ENCODE data around the gene TAGLN2.

The TAGLN2 gene

DNA sequence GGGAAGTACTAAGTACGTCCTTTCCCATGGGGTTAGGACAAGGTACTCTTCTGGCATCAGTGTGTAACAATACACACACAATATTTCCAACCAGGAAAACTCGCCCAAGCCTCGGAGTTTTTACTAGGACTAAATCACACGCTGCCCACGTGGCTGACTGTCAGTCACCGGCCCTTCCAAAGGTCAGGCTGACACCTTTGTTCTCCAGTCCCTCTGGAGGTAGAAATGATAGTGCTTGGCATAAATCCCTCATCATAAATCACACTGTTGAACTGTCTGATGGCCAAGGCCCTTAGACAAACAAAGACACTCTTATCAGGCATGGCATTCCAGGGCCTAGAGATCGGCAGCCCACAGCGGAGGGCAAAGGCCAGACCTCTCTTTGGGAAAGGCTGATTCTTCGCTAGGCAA lies 45.6 kb upstream of the TAGLN2 start:
- H3K9me3 ChIP-seq (ENCODE audit: severe bottlenecking) = no peaks in the 10 kb centered on the region
- TF ChIP-seq, protein P1, sequence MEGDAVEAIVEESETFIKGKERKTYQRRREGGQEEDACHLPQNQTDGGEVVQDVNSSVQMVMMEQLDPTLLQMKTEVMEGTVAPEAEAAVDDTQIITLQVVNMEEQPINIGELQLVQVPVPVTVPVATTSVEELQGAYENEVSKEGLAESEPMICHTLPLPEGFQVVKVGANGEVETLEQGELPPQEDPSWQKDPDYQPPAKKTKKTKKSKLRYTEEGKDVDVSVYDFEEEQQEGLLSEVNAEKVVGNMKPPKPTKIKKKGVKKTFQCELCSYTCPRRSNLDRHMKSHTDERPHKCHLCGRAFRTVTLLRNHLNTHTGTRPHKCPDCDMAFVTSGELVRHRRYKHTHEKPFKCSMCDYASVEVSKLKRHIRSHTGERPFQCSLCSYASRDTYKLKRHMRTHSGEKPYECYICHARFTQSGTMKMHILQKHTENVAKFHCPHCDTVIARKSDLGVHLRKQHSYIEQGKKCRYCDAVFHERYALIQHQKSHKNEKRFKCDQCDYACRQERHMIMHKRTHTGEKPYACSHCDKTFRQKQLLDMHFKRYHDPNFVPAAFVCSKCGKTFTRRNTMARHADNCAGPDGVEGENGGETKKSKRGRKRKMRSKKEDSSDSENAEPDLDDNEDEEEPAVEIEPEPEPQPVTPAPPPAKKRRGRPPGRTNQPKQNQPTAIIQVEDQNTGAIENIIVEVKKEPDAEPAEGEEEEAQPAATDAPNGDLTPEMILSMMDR (IDR thresholded peaks at IDR 0.05; ENCODE audit: poor library complexity, severe bottlenecking) = no peak
- no peak overlapping the region for H3K27ac ChIP-seq (ENCODE audit: poor library complexity, severe bottlenecking)
- no peak overlapping the region for H3K4me3 ChIP-seq (ENCODE audit: severe bottlenecking)
- no peaks in the 10 kb centered on the region for H3K27me3 ChIP-seq (ENCODE audit: insufficient read depth, poor library complexity, severe bottlenecking)
- DNase-seq (ENCODE audit: low spot score) = no peak
- H3K36me3 ChIP-seq (ENCODE audit: low read depth) = no peaks in the 10 kb centered on the region
- no peaks in the 10 kb centered on the region for H3K4me1 ChIP-seq (ENCODE audit: insufficient read depth, poor library complexity, severe bottlenecking)
- ATAC-seq (ENCODE audit: low read depth) = no peak

DNA sequence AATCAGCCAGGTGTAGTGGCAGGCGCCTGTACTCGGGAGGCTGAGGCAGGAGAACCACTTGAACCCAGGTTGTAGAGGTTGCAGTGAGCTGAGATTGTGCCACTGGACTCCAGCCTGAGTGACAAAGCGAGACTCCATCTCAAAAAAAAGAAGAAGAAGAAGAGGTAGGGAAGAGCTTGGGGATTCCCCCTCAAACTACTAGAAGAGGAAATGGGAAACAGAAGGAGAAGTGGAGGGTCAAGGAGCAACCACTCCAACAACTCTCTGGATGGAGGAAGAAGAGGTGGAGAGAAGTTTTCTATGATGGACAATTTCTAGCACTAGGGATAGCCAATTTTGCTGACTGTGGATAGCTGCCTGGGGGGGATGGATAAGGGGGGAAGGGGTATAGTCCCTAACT lies 43.6 kb upstream of the TAGLN2 start:
- no peak overlapping the region for H3K27ac ChIP-seq (ENCODE audit: poor library complexity, severe bottlenecking)

DNA sequence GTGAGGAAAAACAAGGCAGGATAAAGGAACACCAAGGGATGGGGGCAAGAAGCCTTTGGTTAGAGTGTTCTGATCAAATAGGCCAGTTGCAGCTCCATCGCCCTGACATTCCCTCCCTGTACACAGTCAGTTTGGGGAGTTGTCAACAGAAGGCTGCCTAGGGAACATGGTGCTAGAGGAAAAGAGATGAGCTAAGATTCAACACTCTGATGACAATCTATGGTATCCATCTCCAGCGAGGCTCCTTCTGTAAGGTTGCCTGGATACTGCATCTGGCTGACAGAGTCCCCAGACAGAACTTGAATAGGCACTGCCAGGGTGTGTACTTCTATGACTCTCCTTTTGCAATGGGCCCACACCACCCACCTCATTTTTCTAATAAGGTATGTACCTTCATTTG lies 40.0 kb upstream of the TAGLN2 start:
- Histone ChIP-seq H3K27ac (ENCODE audit: poor library complexity, severe bottlenecking) (no peak overlapping the region), H3K9me3 (ENCODE audit: severe bottlenecking) (no peaks in the 10 kb centered on the region), H3K4me3 (ENCODE audit: severe bottlenecking) (no peak overlapping the region), H3K4me1 (ENCODE audit: insufficient read depth, poor library complexity, severe bottlenecking) (peaks cover 9% of the 10 kb centered on the region), H3K27me3 (ENCODE audit: insufficient read depth, poor library complexity, severe bottlenecking) (no peaks in the 10 kb centered on the region), H3K36me3 (ENCODE audit: low read depth) (no peaks in the 10 kb centered on the region)
- TF ChIP-seq, protein P1 (IDR thresholded peaks at IDR 0.05; ENCODE audit: poor library complexity, severe bottlenecking) = no peak
- no peak for ATAC-seq (ENCODE audit: low read depth)
- no peak for DNase-seq (ENCODE audit: low spot score)

More for the DNA sequence above, 43.6 kb upstream of the TAGLN2 start:
- TF ChIP-seq, protein P1 (IDR thresholded peaks at IDR 0.05; ENCODE audit: poor library complexity, severe bottlenecking) = no peak
- Histone ChIP-seq H3K4me3 (ENCODE audit: severe bottlenecking) (no peak overlapping the region), H3K36me3 (ENCODE audit: low read depth) (no peaks in the 10 kb centered on the region), H3K9me3 (ENCODE audit: severe bottlenecking) (no peaks in the 10 kb centered on the region), H3K27me3 (ENCODE audit: insufficient read depth, poor library complexity, severe bottlenecking) (no peaks in the 10 kb centered on the region), H3K4me1 (ENCODE audit: insufficient read depth, poor library complexity, severe bottlenecking) (no peaks in the 10 kb centered on the region)
- DNase-seq (ENCODE audit: low spot score) (no peak), ATAC-seq (ENCODE audit: low read depth) (no peak)

DNA sequence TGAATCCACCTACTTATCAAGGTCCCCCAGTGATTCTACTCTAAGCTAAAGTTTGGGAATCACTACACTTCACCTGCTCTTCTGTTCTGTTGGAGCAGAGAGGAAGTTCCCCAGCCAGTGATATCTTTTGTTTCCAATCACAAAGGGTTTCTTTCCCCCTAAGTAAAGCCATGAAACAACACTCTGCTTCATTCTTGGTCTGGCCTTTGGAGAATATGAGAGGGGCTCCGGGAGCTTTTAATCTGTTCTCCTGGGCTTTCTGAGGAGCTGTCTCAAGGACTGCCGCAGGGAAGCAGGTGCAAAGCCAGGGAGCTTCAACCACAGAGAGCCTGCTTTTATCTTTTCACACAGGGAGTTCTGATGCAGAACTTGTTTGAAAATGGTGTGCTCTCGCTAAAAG lies 38.8 kb upstream of the TAGLN2 start:
- no peak overlapping the region for H3K27ac ChIP-seq (ENCODE audit: poor library complexity, severe bottlenecking)
- no peak for DNase-seq (ENCODE audit: low spot score)
- TF ChIP-seq, protein P1 (IDR thresholded peaks at IDR 0.05; ENCODE audit: poor library complexity, severe bottlenecking) = no peak
- H3K27me3 ChIP-seq (ENCODE audit: insufficient read depth, poor library complexity, severe bottlenecking) = no peaks in the 10 kb centered on the region
- no peak overlapping the region for H3K4me3 ChIP-seq (ENCODE audit: severe bottlenecking)
- peaks cover 9% of the 10 kb centered on the region for H3K4me1 ChIP-seq (ENCODE audit: insufficient read depth, poor library complexity, severe bottlenecking)
- H3K9me3 ChIP-seq (ENCODE audit: severe bottlenecking) = no peaks in the 10 kb centered on the region
- H3K36me3 ChIP-seq (ENCODE audit: low read depth) = no peaks in the 10 kb centered on the region
- no peak for ATAC-seq (ENCODE audit: low read depth)

DNA sequence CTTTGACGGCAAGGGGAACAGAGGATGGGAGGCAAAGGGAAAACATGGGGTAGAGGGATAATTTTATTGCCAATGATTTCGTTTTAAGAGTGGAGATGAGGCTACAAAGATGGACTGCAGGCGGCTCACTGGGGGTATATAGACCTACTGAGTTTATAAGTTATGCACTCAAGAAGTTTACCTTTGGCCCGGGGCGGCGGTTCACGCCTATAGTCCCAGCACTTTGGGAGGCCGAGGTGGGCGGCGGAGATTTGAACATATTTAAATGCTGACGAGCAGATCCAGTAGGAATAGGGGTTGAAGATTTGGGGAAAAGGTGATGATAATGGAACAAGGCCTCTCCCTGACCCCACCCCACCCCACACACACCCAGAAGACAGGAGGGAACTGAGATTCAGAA lies 36.9 kb upstream of the TAGLN2 start:
- no peaks in the 10 kb centered on the region for H3K27me3 ChIP-seq (ENCODE audit: insufficient read depth, poor library complexity, severe bottlenecking)
- no peak overlapping the region for H3K4me3 ChIP-seq (ENCODE audit: severe bottlenecking)
- no peaks in the 10 kb centered on the region for H3K9me3 ChIP-seq (ENCODE audit: severe bottlenecking)
- H3K27ac ChIP-seq (ENCODE audit: poor library complexity, severe bottlenecking) = no peak overlapping the region
- ATAC-seq (ENCODE audit: low read depth) (no peak), DNase-seq (ENCODE audit: low spot score) (no peak)
- peaks cover 9% of the 10 kb centered on the region for H3K4me1 ChIP-seq (ENCODE audit: insufficient read depth, poor library complexity, severe bottlenecking)
- TF ChIP-seq, protein P1 (IDR thresholded peaks at IDR 0.05; ENCODE audit: poor library complexity, severe bottlenecking) = no peak
- H3K36me3 ChIP-seq (ENCODE audit: low read depth) = no peaks in the 10 kb centered on the region

All from RWPE2 (cell line).